MM.1S (cell line): ENCODE measurements around the gene ARL13A.

Experiments
- DNase-seq: peaks from one replicate; pipeline ENCODE4 v3.0.0-alpha.2; 2015
- H2AFZ ChIP-seq: fragments of 300-600 bp; sonication (generic); 2 replicates; pipeline ENCODE4 v1.6.0; 2016; ENCODE audit warnings: antibody characterized with exemption, low read length
- H3F3A ChIP-seq: fragments of 300-600 bp; sonication (generic); 2 replicates; pipeline ENCODE4 v1.6.1; 2016; ENCODE audit warnings: mild to moderate bottlenecking, antibody characterized with exemption, low read length, moderate library complexity, mixed read lengths; ENCODE audit not compliant: insufficient read depth
- H3K27ac ChIP-seq: fragments of 300-600 bp; sonication (generic); 2 replicates; pipeline ENCODE4 v1.5.1; 2016; ENCODE audit warnings: mild to moderate bottlenecking, low read length
- H3K27me3 ChIP-seq: fragments of 300-600 bp; sonication (generic); replicated peaks from 2 replicates; pipeline ENCODE4 v1.6.0; 2016; ENCODE audit warnings: low read length; ENCODE audit not compliant: insufficient read depth
- H3K36me3 ChIP-seq: fragments of 300-600 bp; sonication (generic); replicated peaks from 2 replicates; pipeline ENCODE4 v1.6.1; 2016; ENCODE audit warnings: mild to moderate bottlenecking, low read length, mixed read lengths; ENCODE audit not compliant: insufficient read depth
- H3K4me1 ChIP-seq: fragments of 300-600 bp; sonication (generic); 2 replicates; pipeline ENCODE4 v1.6.1; 2016; ENCODE audit warnings: low read length, mixed read lengths
- H3K4me2 ChIP-seq: fragments of 300-600 bp; sonication (generic); 2 replicates; pipeline ENCODE4 v1.6.0; 2016; ENCODE audit warnings: low read depth, low read length
- H3K4me3 ChIP-seq: fragments of 300-600 bp; sonication (generic); 2 replicates; pipeline ENCODE4 v1.5.1; 2016; ENCODE audit warnings: low read length, mixed read lengths
- H3K79me2 ChIP-seq: fragments of 300-600 bp; sonication (generic); 2 replicates; pipeline ENCODE4 v1.6.1; 2016; ENCODE audit warnings: mixed run types, low read length, mixed read lengths
- H3K9ac ChIP-seq: fragments of 300-600 bp; sonication (generic); 2 replicates; pipeline ENCODE4 v1.6.1; 2016; ENCODE audit warnings: low read length, mixed read lengths
- H3K9me2 ChIP-seq: fragments of 300-600 bp; sonication (generic); replicated peaks from 2 replicates; pipeline ENCODE4 v1.6.1; 2016; ENCODE audit warnings: mild to moderate bottlenecking, low read length, mixed read lengths; ENCODE audit not compliant: insufficient read depth
- H3K9me3 ChIP-seq: fragments of 300-600 bp; sonication (generic); replicated peaks from 2 replicates; pipeline ENCODE4 v1.6.1; 2016; ENCODE audit warnings: mild to moderate bottlenecking, low read length, mixed read lengths; ENCODE audit not compliant: insufficient read depth
- H4K20me1 ChIP-seq: fragments of 300-600 bp; sonication (generic); 2 replicates; pipeline ENCODE4 v1.6.1; 2016; ENCODE audit warnings: mild to moderate bottlenecking, low read length, moderate library complexity, mixed read lengths; ENCODE audit not compliant: insufficient read depth
- CTCF ChIP-seq: fragments of 300-600 bp; sonication (generic); IDR thresholded peaks from 2 replicates; pipeline ENCODE4 v1.5.1; 2016; ENCODE audit warnings: antibody characterized with exemption, low read length, mixed read lengths
- EZH2 ChIP-seq: fragments of 300-600 bp; sonication (generic); optimal IDR thresholded peaks from 2 replicates; pipeline ENCODE3; 2017; ENCODE audit warnings: low read depth, mild to moderate bottlenecking, antibody characterized with exemption, low read length, mixed read lengths
- EZH2phosphoT487 ChIP-seq: fragments of 300-600 bp; sonication (generic); IDR thresholded peaks from 2 replicates; pipeline ENCODE4 v1.6.1; 2018; ENCODE audit warnings: antibody characterized with exemption, low read length

Gene ARL13A

GRCh38 chrX:100928660-100929613, 40.6 kb upstream of the ARL13A start, which contains the start of gene XKRX:
Gene XKRX (minus strand): TSS chrX:100928917. CDS start chrX:100928304, 613 bp downstream.
- Histone ChIP-seq H3K4me2 (peak within 1 kb of the TSS; percentile 75; the same call in 1 of the 2 replicates), H3K36me3 (no peaks in the 10 kb centered on the region), H3K9me3 (no peaks in the 10 kb centered on the region), H3K79me2 (no peaks in the 10 kb centered on the region), H2AFZ (peak within 1 kb of the TSS; percentile 85), H3F3A (peaks cover 4% of the 10 kb centered on the region; the same call in 1 of the 2 replicates), H3K9me2 (no peaks in the 10 kb centered on the region), H3K9ac (peak within 1 kb of the TSS; percentile 21; the same call in 1 of the 2 replicates), H3K27ac (peak within 1 kb of the TSS; percentile 39; the same call in 1 of the 2 replicates), H3K27me3 (no peaks in the 10 kb centered on the region), H4K20me1 (no peaks in the 10 kb centered on the region), H3K4me3 (peak within 1 kb of the TSS; percentile 63), H3K4me1 (no peaks in the 10 kb centered on the region)
- TF ChIP-seq EZH2 (no peak), CTCF (no peak), EZH2phosphoT487 (no peak)
- peak; percentile 57 for DNase-seq

- Histone ChIP-seq H3K9ac (no peak overlapping the region), H3F3A (peaks cover 4% of the 10 kb centered on the region; the same call in 1 of the 2 replicates), H3K4me1 (no peaks in the 10 kb centered on the region), H3K4me3 (no peak overlapping the region), H3K27ac (no peak overlapping the region), H3K4me2 (no peak overlapping the region), H3K9me2 (no peaks in the 10 kb centered on the region), H3K27me3 (no peaks in the 10 kb centered on the region), H3K9me3 (no peaks in the 10 kb centered on the region), H2AFZ (no peak overlapping the region), H3K79me2 (no peaks in the 10 kb centered on the region), H4K20me1 (no peaks in the 10 kb centered on the region), H3K36me3 (no peaks in the 10 kb centered on the region)
- TF ChIP-seq EZH2 (no peak), EZH2phosphoT487 (no peak), CTCF (no peak)
- no peak for DNase-seq
Observed at GRCh38 chrX:100931218-100931924, 38.1 kb upstream of the ARL13A start.

- Histone ChIP-seq H3K9me3 (no peaks in the 10 kb centered on the region), H3K4me1 (no peaks in the 10 kb centered on the region), H3K27me3 (no peaks in the 10 kb centered on the region), H3K9me2 (no peaks in the 10 kb centered on the region), H3K9ac (no peak overlapping the region), H3K4me2 (no peak overlapping the region), H2AFZ (no peak overlapping the region), H3K36me3 (no peaks in the 10 kb centered on the region), H3K79me2 (no peaks in the 10 kb centered on the region), H4K20me1 (no peaks in the 10 kb centered on the region), H3F3A (peaks cover 4% of the 10 kb centered on the region; the same call in 1 of the 2 replicates), H3K27ac (no peak overlapping the region), H3K4me3 (no peak overlapping the region)
- no peak for TF ChIP-seq EZH2phosphoT487
- DNase-seq = no peak
Observed at GRCh38 chrX:100931925-100932285, 37.6 kb upstream of the ARL13A start.
